ENCODE data around the gene TM2D3.

TM2D3 gene

DNA sequence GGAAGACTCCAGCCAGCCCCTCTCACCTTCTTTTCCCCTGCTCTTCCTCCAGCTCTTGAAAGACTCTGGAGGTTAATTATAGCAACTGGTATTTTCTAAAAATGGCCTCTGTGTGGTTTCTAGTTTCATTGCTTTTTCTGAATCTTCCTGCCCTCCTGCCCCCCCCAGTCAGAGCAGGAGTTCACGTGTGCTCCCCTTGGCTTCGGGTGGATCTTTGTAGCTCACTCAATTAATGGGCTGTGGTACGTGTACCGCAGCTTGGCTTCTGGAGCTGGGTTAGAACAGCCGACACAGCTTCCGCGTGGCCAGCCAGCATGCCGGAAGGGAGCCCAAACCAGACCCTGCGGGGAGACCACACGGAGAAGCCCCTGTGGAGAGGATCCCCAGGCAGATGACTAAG is 31.5 kb downstream of the TM2D3 start:
- DNase-seq = no peak

GRCh38 chr15:101619615-101619865 is 32.6 kb downstream of the TM2D3 start:
- no peak for DNase-seq

DNA sequence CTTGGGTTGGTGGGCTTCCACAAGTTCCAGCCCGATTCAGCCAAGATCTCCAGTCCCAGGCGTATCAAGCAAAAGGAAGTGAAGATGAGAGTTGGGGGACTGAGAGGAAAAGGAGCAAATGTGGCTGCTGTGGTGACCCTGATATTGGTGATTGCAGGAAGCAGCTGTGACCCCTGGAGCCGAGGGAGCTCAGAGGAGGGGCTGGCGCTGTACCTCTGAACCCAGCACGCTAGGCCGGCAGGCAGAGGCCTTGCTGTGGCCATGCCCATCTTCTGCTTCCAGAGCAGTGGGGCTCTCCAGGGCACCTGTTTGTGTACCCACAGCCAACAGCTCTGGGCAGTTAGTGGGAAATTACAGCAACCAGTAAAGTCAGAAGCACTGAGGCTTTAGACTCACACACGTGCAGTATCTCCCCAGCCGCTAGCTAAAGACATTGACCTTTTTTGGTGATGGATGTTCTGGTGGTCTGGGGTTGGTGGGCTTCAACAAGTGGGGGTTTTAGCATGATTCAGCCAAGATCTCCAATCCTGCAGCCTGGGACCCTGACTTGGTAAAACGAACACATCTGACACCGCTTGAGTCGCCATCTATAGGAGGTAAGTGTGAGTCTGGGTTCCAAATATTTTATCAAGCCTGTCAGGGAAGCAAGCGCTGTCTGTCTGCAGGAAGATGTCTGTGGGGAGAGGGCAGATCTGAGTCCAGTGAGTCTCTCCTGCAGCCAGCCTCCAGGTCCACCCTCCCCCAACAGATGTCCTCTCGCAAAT is 33.1 kb downstream of the TM2D3 start:
- no peak for DNase-seq

DNA sequence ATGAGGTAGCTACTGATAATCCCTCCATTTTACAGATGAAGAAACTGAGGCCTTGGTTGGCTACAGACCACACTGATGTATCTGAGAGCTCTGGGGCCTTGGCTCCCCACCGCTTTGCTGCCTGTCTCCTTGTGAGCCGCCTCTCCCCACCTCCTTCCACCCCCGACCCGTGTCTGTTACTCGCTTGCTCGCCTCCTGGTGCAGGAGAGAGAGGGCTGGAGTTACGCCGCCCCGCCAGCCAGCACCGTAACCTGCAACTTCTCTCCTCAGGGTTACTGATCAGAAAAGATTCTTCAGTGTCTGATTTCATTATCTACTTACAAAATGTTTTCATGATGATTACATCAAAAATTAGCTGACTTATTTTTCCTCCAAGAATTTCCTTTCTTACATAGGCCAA is 34.1 kb downstream of the TM2D3 start:
- DNase-seq = no peak

DNA sequence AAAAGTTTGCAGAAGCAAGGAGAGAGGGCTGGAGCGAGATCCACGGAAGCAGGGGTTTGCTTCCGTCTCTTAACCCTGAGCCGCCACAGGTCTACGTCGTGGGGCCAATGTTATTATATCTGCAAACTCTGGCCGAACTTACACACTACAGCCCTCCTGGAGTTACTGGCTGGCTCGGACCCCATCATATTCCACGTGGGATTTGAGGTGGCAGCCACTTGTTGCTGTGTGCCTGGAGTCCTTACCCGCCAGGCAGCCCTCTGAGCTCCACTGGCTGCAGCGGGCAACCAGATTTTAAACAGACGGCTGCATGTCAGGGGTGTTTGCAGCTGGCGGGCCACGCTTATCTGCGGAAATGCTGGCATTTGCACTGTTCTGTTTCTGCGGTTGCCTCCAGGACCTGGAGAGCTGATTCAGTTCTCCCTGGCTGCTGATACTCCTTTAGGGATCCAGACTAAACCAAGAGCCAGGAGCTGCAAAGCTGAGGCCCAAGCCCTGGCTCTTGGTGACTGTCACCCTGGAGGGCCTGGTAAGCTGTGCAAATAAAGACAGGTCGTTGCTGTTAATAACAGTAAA is 34.7 kb downstream of the TM2D3 start:
- DNase-seq = no peak

- DNase-seq = peak; percentile 12
Measured at GRCh38 chr15:101615986-101616848, 36.0 kb downstream of the TM2D3 start.

DNA sequence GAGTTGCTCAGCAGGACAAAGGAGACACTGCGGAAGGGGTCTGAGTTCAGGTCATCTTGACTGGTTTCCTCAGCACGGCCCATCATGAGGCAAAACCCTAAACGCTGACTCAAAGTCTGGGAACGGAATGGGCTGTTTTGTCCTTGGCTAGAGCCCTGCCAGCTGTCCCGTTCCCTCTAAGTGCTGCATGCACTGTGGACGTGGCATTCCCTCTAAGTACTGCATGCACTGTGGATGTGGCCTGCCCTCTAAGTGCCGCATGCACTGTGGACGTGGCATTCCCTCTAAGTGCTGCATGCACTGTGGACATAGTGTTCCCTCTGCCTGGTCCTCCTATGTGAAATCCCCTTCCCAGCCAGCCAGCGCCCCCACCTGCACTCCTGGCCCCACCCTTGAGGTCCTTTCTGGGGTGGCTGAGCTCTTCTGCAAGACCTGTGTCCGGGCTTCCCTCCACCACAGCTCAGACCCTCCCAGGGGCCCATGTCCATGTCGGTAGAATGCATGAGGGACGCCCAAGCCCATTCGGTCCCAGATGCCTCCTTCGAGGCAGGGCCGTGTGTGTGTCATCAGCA is 36.7 kb downstream of the TM2D3 start:
- DNase-seq = no peak

GRCh38 chr15:101614761-101615160 is 37.4 kb downstream of the TM2D3 start:
- DNase-seq = no peak

GRCh38 chr15:101614001-101614585 is 38.1 kb downstream of the TM2D3 start:
- no peak for DNase-seq

GRCh38 chr15:101613130-101614000 is 38.8 kb downstream of the TM2D3 start:
- DNase-seq = no peak

DNA sequence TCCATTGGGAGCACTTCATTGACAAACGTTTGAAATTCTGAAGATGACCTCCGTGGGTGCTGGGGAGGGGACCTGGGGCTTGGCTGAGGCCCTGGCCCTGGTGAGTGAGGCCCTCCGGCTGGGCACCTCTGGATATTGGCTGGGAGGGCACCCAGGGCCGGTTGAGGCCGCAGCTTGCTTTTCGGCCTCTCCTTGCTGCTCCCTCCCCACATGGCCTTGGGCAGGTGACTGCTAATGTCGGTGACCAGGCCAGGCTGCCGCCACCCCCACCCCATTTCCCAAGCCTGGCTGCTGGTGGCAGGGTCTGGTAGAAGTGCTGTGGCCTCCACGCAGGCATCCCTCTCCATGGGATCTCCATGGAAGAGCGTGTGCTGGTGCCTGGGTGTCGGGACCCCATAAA is 39.5 kb downstream of the TM2D3 start:
- no peak for DNase-seq

GRCh38 chr15:101611580-101612299 is 40.4 kb downstream of the TM2D3 start:
- DNase-seq = no peak

DNA sequence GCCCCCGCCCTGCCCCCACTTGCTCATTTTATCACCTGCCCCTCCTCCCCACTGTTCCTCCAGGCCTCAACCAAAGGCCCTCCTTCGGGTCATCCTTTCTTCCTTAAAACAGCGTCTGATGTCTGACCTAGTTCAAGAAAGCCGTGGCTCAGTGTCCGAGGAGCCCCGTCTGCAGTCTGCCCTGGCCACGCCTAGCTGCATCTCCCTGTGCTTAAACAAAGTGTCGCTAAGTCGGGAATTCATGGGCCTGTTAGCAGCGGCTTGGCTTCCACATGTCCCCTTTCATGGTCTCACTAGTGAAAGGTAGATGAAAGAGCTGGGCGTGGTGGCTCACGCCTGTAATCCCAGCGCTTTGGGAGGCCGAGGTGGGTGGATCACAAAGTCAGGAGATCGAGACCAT is 41.2 kb downstream of the TM2D3 start:
- DNase-seq = no peak

DNA sequence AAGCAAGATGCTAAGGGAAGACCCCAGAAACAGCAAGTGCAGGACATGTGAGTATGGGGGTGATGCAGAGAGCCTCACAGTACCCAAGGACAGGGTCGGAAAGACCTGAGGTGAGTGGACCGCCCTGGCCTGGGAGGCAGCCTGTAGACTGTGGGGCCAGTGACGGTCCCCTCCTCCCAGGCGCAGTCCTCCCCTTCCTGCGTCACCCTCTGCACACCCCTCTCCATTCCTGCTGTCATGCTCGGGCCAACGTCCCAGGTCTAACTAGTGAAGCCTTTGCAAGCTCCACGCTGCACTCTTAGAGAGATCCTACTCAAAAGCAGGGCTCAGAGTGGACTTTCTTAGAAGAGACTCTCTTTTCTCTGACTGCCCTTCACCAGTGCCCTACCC is 41.6 kb downstream of the TM2D3 start:
- no peak for DNase-seq

GRCh38 chr15:101609742-101610610 is 42.2 kb downstream of the TM2D3 start:
- no peak for DNase-seq

- no peak for DNase-seq
Measured at GRCh38 chr15:101608201-101608600, 44.0 kb downstream of the TM2D3 start.

DNA sequence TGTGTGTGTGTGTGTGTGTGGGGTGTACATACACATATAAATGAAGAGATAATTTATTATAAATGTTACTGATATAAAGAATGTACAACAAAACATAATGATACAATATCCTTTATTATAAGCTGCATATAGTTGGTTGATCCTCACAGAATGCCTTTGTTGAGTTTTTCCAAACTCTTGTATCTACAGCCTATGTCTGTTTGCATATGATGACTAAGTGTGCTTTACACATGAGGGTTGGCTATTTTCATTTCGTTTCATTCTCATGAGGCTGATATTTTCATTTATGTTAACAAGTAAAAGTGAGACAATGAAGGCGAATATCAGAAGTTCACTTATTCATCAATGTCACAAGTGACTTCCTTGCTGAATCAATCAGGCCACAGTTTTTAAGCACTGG is 45.1 kb downstream of the TM2D3 start:
- DNase-seq = no peak

GRCh38 chr15:101604124-101604874 is 47.9 kb downstream of the TM2D3 start:
- no peak for DNase-seq

GRCh38 chr15:101602801-101603200 is 49.4 kb downstream of the TM2D3 start:
- no peak for DNase-seq

GRCh38 chr15:101600035-101600434 is 52.1 kb downstream of the TM2D3 start:
- no peak for DNase-seq

Measured in activated CD4-positive, alpha-beta T cell treated with anti-CD3 and anti-CD28 coated beads, Interleukin-10, Interleukin-2, amounts not matched to agents 100 ng/mL and 50 ng/mL, durations not matched to agents 16 hours and 8 hours (primary cell).